Stimulated activated CD8-positive, alpha-beta memory T cell treated with anti-CD3 and anti-CD28 coated beads, Interleukin-12 subunit alpha, Interleukin-12 subunit beta, amount 100 ng/mL, for 24 hours (primary cell): ENCODE data around the gene MYO1D.

Experiments
- DNase-seq: peaks from one replicate; pipeline ENCODE4 v3.0.0-alpha.2; 2020; ENCODE audit errors: extremely low read depth

MYO1D gene

DNA sequence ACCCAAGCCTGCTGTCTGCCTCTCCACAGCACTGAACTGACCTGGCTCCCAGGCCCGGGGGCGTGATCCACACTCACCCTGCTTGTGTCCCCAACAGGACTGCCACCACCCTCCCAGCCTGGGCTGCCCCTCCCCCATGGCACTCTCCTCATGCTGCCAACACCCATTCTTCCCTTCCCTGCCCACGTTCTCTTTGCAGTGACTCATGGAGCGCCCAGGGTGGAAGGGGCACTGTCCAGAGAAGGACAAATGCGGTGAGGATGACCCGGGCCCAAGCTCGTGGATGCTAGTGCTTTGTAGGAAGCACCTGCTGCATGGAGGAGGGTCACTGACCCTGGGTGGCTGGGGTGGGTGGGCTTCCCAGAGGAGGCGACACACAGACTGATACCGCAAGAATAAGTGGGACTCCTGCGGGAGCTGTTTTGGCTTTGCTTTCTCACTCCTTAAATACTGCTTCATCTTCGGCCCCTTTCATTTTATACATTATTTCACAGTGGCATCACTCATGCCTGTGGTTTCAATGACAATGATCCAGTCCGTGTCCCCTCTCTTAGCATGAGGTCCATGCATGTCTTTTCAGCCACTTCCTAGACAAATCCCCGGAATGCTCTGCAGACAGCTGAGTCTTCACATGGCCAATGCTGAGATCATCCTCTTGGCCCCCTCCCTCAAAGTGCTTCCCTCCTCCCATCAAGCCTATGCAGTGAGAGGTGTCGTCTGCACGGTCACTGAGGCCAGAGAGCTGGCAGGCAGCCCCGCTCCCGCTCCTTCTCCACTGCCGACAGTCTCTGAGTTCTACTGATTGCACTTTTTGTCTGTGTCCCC, 372.5 kb downstream of the MYO1D start:
- DNase-seq = no peak

- DNase-seq = no peak
These were observed 373.4 kb downstream of the MYO1D start for GRCh38 chr17:32503251-32504165.

- no peak for DNase-seq
These were observed 374.2 kb downstream of the MYO1D start for GRCh38 chr17:32502710-32503109.

GRCh38 chr17:32502013-32502412, 374.9 kb downstream of the MYO1D start:
- no peak for DNase-seq

- DNase-seq = no peak
These were observed 378.5 kb downstream of the MYO1D start for GRCh38 chr17:32498391-32498790.

DNA sequence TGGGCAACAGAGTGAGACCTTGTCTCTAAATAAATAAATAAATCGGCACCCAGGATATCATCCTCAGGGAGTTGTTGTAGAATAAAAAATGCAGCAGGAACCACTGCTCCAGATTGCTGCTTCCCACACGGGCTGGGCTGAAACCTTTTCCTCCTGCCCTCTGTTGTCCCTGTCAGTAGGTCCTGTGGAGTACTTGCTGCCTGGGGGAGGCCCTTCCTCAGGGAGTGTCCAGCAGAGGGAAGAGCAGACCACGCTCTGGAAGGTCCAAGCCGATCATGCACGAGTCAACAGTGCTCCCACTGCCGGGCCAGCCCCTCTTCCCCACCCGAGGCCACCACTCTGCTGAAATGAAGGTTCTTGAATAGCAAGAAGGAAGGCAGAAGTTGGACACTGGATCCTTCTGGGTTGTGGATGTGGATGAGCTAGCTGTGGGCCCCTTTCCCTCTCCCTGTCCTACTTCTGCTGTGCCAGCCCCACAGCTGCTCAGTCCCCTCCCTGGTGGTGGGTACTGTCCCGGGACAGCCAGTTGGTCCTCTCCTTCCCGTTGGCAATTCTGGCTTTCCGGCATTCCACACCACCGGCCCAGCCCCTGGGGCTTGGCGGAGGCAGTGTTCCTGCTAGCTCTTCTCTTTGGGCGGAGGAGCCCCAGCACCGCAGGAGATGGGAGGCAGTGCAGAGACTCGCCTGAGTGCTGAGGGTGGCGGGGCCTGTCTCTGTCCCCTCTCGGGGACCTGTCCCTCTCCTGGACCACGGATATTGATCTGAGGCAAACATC, 379.3 kb downstream of the MYO1D start:
- DNase-seq = no peak

DNA sequence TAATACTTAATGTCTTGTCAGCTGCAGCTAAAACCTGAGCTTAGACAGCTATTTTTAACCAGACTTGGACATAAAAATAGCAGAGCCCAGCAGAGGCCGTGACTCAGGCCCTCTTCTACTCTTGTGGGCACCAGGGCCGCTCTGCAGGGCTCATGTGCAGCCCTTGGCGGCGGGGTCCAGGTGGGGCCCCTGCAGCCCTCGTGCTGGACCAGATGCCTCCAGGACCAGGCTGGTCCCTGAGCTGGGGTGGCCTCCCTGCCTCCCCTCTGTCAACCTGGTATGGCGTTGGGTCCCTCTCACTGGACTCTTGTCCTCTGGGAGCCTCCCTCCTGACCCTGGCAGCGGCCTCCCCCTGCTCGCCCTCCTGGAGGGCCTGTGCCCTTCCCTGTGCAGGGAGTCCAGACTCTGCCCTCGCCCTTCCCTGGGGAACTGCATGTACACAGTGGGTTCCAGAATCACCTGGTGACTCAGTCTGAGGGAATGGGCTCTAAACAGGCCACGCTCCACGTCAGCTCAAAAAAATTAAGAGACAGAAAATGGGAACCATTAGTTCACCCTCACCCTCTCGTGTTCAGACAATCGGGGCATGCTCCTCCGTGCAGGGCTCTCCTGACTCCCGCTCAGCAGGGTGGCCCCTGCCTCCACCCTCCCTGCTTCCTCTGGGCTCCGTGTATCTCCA, 380.4 kb downstream of the MYO1D start:
- no peak for DNase-seq

DNA sequence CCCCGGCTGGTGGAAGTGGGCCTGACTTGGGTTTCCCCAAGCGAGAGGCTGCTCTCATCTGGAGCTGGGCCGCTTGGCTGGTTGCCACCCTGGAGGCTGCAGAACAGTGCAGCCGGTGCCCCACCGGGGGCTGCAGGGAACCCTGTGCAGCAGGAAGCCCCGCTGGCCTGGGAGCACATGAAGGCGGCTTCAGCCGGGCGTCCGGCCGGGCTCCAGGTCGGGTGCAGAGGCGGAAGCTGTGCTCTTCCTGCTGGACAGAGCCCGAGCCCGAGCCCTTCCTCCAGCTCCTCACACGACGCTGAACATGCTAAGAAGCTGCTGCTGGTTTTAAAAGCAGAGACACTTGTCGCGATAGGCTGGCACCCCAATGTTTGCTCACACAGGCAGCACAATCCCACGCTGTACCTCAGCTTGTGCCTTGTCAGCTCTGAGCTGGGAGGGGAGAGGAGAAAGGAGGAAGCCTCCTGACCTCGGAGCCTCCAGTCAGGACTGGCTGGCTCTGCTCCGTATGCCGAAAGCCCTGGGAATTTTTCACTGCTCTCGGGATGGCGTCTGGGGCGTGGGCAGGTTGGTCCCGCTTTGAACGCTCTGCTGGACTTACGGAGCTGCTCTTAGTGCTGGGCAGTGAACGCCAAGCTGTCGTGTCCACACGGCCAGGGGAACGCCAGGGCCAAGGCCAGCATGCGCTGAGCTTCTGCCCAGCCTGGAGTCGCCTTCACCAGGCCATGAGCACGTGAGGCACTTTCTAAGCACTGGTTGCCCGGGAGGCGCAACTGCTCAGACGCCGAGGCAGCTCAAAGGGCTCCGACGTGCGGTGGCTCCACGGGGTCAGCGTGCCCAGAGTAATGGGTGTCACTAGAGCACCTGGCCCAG, 381.3 kb downstream of the MYO1D start:
- no peak for DNase-seq

DNA sequence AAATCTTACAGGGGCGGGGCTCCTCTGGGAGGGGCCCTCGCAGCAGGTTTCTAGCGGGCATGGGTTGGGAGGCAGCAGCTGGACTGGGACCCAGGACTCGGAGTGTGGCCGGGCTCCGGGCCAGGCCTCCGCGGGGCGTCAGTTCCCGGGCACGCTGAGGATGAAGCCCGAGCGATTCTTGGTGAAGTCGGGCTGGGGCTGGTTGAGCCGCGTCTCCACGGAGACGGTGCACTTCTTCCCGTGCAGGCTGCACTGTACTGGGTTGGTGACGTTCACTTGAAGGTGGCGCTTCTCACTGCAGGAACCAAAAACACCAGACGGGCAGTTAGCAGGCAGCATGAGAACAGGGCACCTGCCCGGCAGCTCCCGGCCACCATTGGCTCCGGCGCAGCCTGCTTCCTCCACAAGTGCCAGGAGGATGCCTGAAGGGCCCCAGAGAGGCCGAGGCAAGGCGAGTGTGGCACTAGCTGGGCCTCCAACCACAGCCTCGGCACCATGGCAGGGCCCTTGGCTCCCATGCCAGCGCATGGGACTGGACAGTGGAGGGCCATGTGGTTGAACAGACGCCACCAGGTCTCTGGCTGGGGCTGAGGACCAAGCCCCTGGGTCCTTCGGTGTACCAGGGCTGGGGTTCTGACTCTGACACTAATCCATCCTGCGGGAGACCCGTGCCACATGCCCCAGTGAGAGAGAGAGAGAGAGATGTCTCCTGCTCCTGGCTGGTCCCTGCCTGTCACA, 382.1 kb downstream of the MYO1D start:
- DNase-seq = no peak

- DNase-seq = no peak
These were observed 382.9 kb downstream of the MYO1D start for GRCh38 chr17:32493976-32494513.

DNA sequence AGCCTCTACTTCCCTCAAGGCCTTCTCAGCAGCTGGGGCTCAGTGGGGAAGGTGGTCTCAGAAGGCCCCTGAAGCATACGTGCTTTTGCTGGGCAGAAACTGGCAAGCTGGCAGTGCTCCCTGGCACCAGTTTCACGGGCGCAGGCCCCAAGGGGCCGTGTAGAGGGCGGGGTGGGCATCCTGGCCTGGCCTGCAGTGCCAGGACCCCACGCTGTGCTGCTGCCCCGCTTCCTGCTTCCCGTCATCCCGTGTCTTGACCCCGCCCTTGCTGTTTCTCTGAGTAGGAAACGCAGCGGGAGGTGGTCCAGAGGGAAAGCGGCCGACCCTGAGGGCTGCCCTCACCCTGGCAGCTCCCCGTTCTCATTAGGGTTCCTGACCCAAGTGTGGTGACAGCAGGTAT, 383.4 kb downstream of the MYO1D start:
- no peak for DNase-seq

GRCh38 chr17:32492648-32493289, 384.2 kb downstream of the MYO1D start:
- DNase-seq = no peak

GRCh38 chr17:32492264-32492589, 384.7 kb downstream of the MYO1D start:
- no peak for DNase-seq

DNA sequence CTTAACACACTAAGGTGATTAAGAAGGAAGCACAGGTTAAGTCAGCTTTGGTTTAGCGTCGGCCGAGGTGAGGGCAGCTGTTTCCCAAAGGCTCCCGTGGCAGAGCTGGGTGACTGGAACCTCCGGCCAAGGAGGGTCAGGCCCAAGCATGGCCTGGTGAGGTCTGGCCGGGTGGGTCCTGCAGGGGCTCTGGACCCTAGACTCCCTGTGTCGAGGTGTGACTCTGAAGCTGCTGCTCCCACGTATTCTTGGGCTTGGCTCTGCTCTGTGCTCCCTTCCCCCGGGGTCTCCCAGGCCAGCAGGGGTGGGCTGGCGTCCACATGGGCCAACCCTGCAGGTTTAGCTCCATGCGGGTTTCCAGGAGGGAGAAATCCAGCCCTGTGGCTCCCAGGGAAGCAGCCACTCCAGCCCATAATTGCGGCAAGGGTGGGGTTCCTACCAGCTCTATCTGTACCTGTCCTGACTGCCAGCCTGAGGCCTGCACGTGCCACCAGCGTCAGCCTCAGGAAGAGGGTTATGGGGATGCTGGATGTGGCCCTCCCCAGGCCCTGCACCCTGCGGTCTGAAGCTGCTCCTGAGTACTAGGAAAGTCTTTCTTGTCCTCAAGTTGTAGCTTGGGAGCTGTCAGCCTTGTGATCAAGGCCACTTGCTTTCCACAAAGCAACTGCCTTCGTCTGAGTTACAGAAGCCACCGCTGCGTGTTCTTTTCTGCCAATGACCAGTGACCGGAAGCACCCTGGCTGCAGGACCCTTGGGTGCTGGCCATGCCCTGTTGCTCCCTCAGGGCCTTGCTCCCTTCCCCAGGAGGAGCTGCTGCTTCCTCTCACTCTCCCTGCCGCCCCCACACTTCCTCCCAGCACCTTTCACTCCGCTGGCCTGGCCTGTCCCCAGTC, 385.3 kb downstream of the MYO1D start:
- DNase-seq = no peak

GRCh38 chr17:32490101-32490482, 386.8 kb downstream of the MYO1D start:
- DNase-seq = no peak

- no peak for DNase-seq
These were observed 387.4 kb downstream of the MYO1D start for GRCh38 chr17:32489320-32490100.

GRCh38 chr17:32488604-32489180, 388.2 kb downstream of the MYO1D start:
- no peak for DNase-seq
